T-helper 1 cell treated with Interleukin-12 subunit alpha and Interleukin-12 subunit beta and Interleukin-4 antibody, amounts not matched to agents 30 ng/mL and 1 ng/mL, for 36 hours (primary cell): Measurements from ENCODE around the gene HAND1. TPM values are rescaled to one million over a fixed set of nuclear protein-coding genes. Genes with fewer than 3 reads are reported as not detected.

Source experiments
- intact Hi-C: fragments of 100-400 bp; cut with micrococcal nuclease; formaldehyde crosslinking; loops from one replicate; pipeline ENCODE4 v1.15.1; 2024
- total RNA-seq: library from RNA; stranded (reverse); gene quantifications from 2 replicates; pipeline ENCODE4 v1.2.3, GENCODE V29; 2022

The HAND1 gene
- total RNA-seq, 1 donor from 2014 or later = not detected

GRCh38 chr5:154479944-154480750 lies 2.1 kb upstream of the HAND1 start:
- intact Hi-C loops = loop anchor here (5.0 kb wide), 1 partner anchor 1247 kb away; no protein-coding TSS in a partner anchor

DNA sequence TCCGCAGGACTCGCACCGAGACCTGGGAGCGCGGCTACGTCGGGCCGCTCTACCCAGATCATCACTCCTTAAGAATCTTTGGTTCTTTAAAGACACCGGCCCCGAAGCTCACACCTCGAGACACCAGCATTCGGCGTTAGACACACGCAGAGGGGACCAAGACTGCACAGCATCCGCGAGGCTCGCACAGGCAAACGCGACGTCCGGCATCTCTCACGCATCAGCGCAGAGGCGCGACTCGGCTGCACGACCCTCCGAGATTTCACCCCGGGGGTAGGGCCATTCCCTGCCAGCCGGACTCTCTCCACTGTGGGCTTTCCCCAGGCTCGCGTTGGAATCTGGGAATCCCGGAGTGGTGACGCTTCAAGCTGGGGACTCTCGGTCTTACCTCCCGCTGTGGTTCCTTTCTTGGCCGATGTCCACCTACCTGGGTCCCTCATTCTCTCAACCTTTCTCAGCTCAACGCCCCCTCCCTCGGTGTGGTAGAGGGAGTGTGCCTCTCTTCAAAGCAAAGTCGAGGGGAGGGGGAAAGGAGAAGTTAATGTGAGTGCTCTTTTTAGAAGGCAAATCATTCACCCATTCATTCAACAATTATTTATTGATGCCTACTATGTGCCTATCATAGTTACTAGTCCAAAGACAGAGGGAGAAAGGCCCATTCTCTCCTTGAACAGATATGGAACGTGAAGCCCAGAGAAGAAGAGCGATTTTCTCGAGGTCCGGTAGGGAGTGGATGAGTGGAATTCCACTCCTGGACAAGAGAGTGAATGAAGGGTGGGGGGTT lies 1.3 kb upstream of the HAND1 start:
- intact Hi-C loops = no loop called here

- intact Hi-C loops = no loop called here
Observed at GRCh38 chr5:154478752-154479159, 729 bp upstream of the HAND1 start.

DNA sequence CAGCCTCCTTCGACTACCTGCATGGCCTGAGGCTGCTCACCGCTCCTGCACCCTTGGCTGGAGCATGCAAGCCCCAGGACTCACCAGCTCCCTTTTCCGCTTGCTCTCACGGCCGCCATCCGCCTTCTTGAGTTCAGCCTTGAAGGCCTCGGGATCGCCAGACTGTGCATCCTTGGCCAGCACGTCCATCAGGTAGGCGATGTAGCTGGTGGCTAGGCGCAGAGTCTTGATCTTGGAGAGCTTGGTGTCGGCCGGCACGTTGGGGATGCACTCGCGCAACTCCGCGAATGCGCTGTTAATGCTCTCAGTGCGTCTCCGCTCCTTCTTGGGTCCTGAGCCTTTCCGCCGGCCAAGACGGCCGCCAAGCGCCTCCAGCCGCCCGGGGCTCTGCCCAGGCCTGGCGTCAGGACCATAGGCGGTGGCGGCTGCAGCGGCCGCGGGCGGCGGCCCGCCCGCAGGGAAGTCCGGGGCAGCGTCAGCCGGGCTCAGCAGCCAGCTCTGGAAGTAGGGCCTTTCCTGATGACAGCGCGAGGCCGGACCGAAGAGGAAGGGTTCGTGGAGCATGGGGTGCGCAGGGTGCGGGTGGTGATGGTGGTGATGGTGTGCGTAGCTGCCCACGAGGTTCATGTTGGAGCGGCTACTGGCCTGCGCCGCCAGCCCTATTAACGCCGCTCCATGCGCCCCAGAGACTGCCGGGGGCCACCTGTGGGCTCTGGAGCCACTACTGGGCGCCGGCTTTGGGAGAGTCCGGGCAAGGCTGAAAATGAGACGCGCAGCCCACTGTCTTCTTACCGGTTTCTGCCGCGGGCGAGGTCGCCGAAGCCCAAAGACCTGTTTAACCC lies 424 bp downstream of the HAND1 start:
- intact Hi-C loops = no loop called here

- intact Hi-C loops = no loop called here
Observed at GRCh38 chr5:154476354-154477205, 1.4 kb downstream of the HAND1 start.

- intact Hi-C loops = no loop called here
Observed at GRCh38 chr5:154475591-154476353, 2.3 kb downstream of the HAND1 start.

- intact Hi-C loops = loop anchor here (1.0 kb wide), 1 partner anchor 8 kb away; no protein-coding TSS in a partner anchor
Observed at GRCh38 chr5:154474396-154475334, 3.4 kb downstream of the HAND1 start.

GRCh38 chr5:154473581-154474283 lies 4.3 kb downstream of the HAND1 start:
- intact Hi-C loops = loop anchor here (1.0 kb wide), 1 partner anchor 9 kb away; no protein-coding TSS in a partner anchor

GRCh38 chr5:154472871-154473580 lies 5.0 kb downstream of the HAND1 start:
- intact Hi-C loops = no loop called here

- intact Hi-C loops = no loop called here
Observed at GRCh38 chr5:154470947-154471870, 6.8 kb downstream of the HAND1 start.

- intact Hi-C loops = no loop called here
Observed at GRCh38 chr5:154470137-154470536, 7.9 kb downstream of the HAND1 start.

GRCh38 chr5:154467655-154468354 lies 10.2 kb downstream of the HAND1 start:
- intact Hi-C loops = loop anchor here (1.0 to 10.0 kb wide), 6 partner anchors 142 to 536 kb away; no protein-coding TSS in a partner anchor

DNA sequence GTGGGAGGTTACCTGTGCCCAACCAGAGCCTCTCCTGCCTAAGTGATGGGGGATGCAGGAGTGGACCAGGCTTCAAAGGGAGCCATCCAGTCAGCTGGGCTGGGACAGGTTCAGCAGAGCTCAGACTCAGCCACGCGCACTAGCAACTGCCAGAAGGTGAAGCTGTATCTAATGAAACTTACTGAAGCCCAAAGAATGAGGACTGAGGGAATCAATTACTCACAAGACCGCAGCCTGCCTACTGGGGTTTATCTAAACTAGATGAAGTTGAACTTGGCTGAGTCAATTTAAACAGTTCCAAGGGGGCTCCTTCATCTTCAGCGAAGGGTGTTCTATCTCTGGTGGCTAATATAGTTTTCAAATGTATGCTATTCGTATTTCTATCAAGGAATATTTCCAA lies 11.4 kb downstream of the HAND1 start:
- intact Hi-C loops = loop anchor here (1.0 to 10.0 kb wide), 6 partner anchors 144 to 538 kb away; no protein-coding TSS in a partner anchor

GRCh38 chr5:154466147-154466546 lies 11.9 kb downstream of the HAND1 start:
- intact Hi-C loops = loop anchor here (10.0 kb wide), 1 partner anchor 349 kb away; no protein-coding TSS in a partner anchor

DNA sequence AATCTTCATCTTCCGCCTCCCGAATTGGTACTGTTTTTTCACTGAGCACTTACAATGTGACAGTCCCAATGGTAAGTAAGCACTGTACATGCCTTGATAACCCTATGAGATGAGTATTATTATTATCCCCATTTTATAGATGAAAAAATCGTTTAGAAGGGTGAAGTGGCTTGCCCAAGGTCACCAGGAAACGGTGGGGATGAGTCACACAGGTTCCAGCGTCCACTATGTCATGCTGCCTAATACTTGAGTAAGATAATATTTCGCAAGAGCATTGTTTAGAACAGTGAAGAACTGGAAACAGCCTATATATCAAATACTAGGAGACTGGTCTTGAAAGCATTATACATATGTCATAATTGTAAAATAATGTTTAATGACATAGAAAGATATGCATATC lies 12.9 kb downstream of the HAND1 start:
- intact Hi-C loops = loop anchor here (10.0 kb wide), 1 partner anchor 350 kb away; no protein-coding TSS in a partner anchor
